AG09319 (cell line): ENCODE data around the gene KLHL3.

Experiments
- DNase-seq: peaks from one replicate; pipeline ENCODE4 v3.0.0-alpha.2; 2010; ENCODE audit warnings: low read depth; ENCODE audit errors: extremely low read depth
- CTCF ChIP-seq: IDR thresholded peaks from 2 replicates; pipeline ENCODE4 v1.5.1; 2011; ENCODE audit warnings: low read depth, mild to moderate bottlenecking, inconsistent platforms, low read length, moderate library complexity

The KLHL3 gene

GRCh38 chr5:137602721-137603273 is 133.1 kb downstream of the KLHL3 start:
- no peak for TF ChIP-seq CTCF
- no peak for DNase-seq

GRCh38 chr5:137600721-137601360 is 135.0 kb downstream of the KLHL3 start:
- no peak for TF ChIP-seq CTCF
- no peak for DNase-seq

- no peak for TF ChIP-seq CTCF
- DNase-seq, result no peak
These were observed 136.4 kb downstream of the KLHL3 start for GRCh38 chr5:137599457-137599856.

GRCh38 chr5:137598399-137598798 is 137.5 kb downstream of the KLHL3 start:
- TF ChIP-seq CTCF, result no peak
- DNase-seq, result no peak

- no peak for TF ChIP-seq CTCF
- no peak for DNase-seq
These were observed 138.9 kb downstream of the KLHL3 start for GRCh38 chr5:137596941-137597340.

- DNase-seq, result no peak
- TF ChIP-seq CTCF, result no peak
These were observed 140.4 kb downstream of the KLHL3 start for GRCh38 chr5:137595396-137596079.

GRCh38 chr5:137594717-137595116 is 141.2 kb downstream of the KLHL3 start:
- no peak for TF ChIP-seq CTCF
- DNase-seq, result no peak
